HG02852 (cell line): ENCODE measurements around the gene NDUFV3.
A peak's percentile ranks its signal among the peaks of the same experiment; 100 is the strongest.
"Not testable (repeated sequence)": the region's sequence is repeated elsewhere in the genome, so short reads cannot be mapped to it uniquely, and the experiment has no call there.

Experiments
- ATAC-seq: cut with Tn5 transposase; IDR thresholded peaks from one replicate; pipeline ENCODE4 v1.9.1; 2021; ENCODE audit warnings: mild to moderate bottlenecking, moderate library complexity; ENCODE audit not compliant: unreplicated experiment

NDUFV3 gene

GRCh38 chr21:42855937-42856335 lies 37.2 kb upstream of the NDUFV3 start:
- ATAC-seq, result no peak

GRCh38 chr21:42857216-42857615 lies 35.9 kb upstream of the NDUFV3 start:
- no peak for ATAC-seq

GRCh38 chr21:42858185-42858847 lies 34.8 kb upstream of the NDUFV3 start:
- no peak for ATAC-seq

GRCh38 chr21:42858957-42859890 lies 33.9 kb upstream of the NDUFV3 start:
- ATAC-seq, result no peak

GRCh38 chr21:42859891-42860230 lies 33.2 kb upstream of the NDUFV3 start:
- no peak for ATAC-seq

GRCh38 chr21:42860345-42860744 lies 32.8 kb upstream of the NDUFV3 start:
- ATAC-seq, result no peak

GRCh38 chr21:42861311-42861847 lies 31.7 kb upstream of the NDUFV3 start:
- no peak for ATAC-seq

- no peak for ATAC-seq
Observed at GRCh38 chr21:42861848-42862400, 31.2 kb upstream of the NDUFV3 start.

GRCh38 chr21:42862774-42863503 lies 30.2 kb upstream of the NDUFV3 start:
- ATAC-seq, result no peak

- no peak for ATAC-seq
Observed at GRCh38 chr21:42863504-42863870, 29.6 kb upstream of the NDUFV3 start.

GRCh38 chr21:42864286-42864685 lies 28.8 kb upstream of the NDUFV3 start:
- ATAC-seq, result no peak

GRCh38 chr21:42864815-42865775 lies 28.0 kb upstream of the NDUFV3 start:
- ATAC-seq, result no peak

GRCh38 chr21:42865776-42866160 lies 27.3 kb upstream of the NDUFV3 start:
- ATAC-seq, result no peak

- no peak for ATAC-seq
Observed at GRCh38 chr21:42868196-42868595, 24.9 kb upstream of the NDUFV3 start.

- no peak for ATAC-seq
Observed at GRCh38 chr21:42873096-42873495, 20.0 kb upstream of the NDUFV3 start.

GRCh38 chr21:42875811-42876210 lies 17.3 kb upstream of the NDUFV3 start:
- ATAC-seq, result not testable (repeated sequence)

GRCh38 chr21:42878678-42878992 lies 14.5 kb upstream of the NDUFV3 start:
- ATAC-seq, result no peak

GRCh38 chr21:42878993-42879787 lies 13.9 kb upstream of the NDUFV3 start, which contains the start of gene WDR4:
Gene WDR4, minus strand, starts transcription at chr21:42879539. Its CDS starts 44 bp downstream, at chr21:42879495.
- peak; percentile 84 for ATAC-seq

- ATAC-seq, result no peak
Observed at GRCh38 chr21:42880352-42880751, 12.8 kb upstream of the NDUFV3 start.
